ENCODE results near the gene IRAK2. TPM values are rescaled to one million over a fixed set of nuclear protein-coding genes. Genes with fewer than 3 reads are reported as not detected.

Gene IRAK2, protein sequence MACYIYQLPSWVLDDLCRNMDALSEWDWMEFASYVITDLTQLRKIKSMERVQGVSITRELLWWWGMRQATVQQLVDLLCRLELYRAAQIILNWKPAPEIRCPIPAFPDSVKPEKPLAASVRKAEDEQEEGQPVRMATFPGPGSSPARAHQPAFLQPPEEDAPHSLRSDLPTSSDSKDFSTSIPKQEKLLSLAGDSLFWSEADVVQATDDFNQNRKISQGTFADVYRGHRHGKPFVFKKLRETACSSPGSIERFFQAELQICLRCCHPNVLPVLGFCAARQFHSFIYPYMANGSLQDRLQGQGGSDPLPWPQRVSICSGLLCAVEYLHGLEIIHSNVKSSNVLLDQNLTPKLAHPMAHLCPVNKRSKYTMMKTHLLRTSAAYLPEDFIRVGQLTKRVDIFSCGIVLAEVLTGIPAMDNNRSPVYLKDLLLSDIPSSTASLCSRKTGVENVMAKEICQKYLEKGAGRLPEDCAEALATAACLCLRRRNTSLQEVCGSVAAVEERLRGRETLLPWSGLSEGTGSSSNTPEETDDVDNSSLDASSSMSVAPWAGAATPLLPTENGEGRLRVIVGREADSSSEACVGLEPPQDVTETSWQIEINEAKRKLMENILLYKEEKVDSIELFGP
- 1 to 10 TPM; 3.0 TPM for total RNA-seq

- POLR2A ChIA-PET: interaction anchor here (0.6 to 1.4 kb wide), 3 partner anchors 16 to 96 kb away, joined by 3 read pairs; no protein-coding TSS in a partner anchor
- H3K27ac Mint-ChIP-seq: peak within 1 kb of the TSS; percentile 15
- peak; percentile 88 for ATAC-seq
Measured at GRCh38 chr3:10164546-10165393, at the start of gene IRAK2. IRAK2 (plus strand) TSS chr3:10164919; CDS start chr3:10164955, 36 bp downstream.

DNA sequence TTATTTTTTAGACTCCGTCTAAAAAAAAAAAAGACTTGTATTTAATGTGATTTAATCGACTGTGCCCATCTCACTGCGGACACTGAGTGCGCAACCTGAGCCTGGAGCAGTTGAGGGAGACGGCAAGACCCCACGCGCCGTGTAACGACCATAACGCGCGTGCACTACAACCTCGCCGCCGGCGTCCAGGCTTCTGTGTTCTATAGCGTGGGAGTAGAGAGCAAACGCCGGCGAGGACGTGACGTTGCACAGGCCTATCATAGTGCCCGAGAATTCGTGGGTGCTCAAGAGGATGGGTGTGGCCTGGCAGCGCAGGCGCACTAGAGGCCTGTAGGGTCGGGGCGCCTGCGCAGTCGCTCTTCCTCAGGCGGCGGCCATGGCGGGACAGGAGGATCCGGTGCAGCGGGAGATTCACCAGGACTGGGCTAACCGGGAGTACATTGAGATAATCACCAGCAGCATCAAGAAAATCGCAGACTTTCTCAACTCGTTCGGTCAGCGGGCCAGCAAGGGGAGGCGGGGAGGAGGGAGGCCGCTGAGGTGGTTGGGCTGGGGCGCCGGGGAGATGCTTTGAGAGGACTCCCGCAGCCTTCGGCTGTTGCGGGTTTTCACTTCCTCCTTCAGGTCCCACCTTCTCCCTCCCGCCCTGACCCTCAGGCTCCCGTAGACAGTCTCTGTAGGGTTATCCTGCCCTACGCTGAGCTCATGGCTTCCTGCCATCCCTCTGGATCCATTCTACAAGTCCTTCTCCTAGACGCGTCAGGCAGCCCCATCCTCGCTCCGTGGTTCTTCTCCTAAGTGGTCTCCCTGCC is 49.2 kb upstream of the IRAK2 start, which contains the start of gene BRK1:
Gene BRK1 (plus strand): TSS at position 350 of the 812 bp plus-strand sequence. CDS start 27 bp downstream, at position 377.
- peak; percentile 98 for DNase-seq
- POLR2A ChIA-PET: interaction anchor here (0.6 to 1.3 kb wide), 6 partner anchors 10 to 134 kb away, joined by 3 to 5 read pairs (median 4); partner anchors contain the start of gene TATDN2
- CTCF ChIA-PET: interaction anchor here (1.8 to 2.0 kb wide), 2 partner anchors 148 to 207 kb away, joined by 4 to 9 read pairs; no protein-coding TSS in a partner anchor
- no peaks in the 10 kb centered on the region for H3K9me3 Mint-ChIP-seq
- no peak for TF ChIP-seq CTCF (IDR thresholded peaks at IDR 0.05)
- H3K27me3 Mint-ChIP-seq: no peaks in the 10 kb centered on the region
- peaks cover 23% of the 10 kb centered on the region for H3K36me3 Mint-ChIP-seq (ENCODE audit: low read depth)
- peak within 1 kb of the TSS; percentile 97 for H3K4me3 Mint-ChIP-seq
- H3K27ac Mint-ChIP-seq: peak within 1 kb of the TSS; percentile 97
- peak; percentile 97 for ATAC-seq
- H3K4me1 Mint-ChIP-seq (ENCODE audit: low read depth): peaks cover 26% of the 10 kb centered on the region
- intact Hi-C loops (cut with micrococcal nuclease): loop anchor here (1.0 kb wide), 1 partner anchor 110 kb away; no protein-coding TSS in a partner anchor

More at GRCh38 chr3:10164546-10165393, at the start of gene IRAK2:
- peak; percentile 62 for DNase-seq
- peak; percentile 99 for TF ChIP-seq CTCF (IDR thresholded peaks at IDR 0.05)
- H3K4me3 Mint-ChIP-seq: peak within 1 kb of the TSS; percentile 72
- no peaks in the 10 kb centered on the region for H3K27me3 Mint-ChIP-seq
- peaks cover 12% of the 10 kb centered on the region for H3K4me1 Mint-ChIP-seq (ENCODE audit: low read depth)
- peaks cover 10% of the 10 kb centered on the region for H3K36me3 Mint-ChIP-seq (ENCODE audit: low read depth)
- CTCF ChIA-PET: interaction anchor here (1.0 to 3.7 kb wide), 11 partner anchors 9 to 111 kb away, joined by 3 to 16 read pairs (median 5); no protein-coding TSS in a partner anchor
- intact Hi-C loops (cut with micrococcal nuclease): loop anchor here (10.0 kb wide), 1 partner anchor 60 kb away; no protein-coding TSS in a partner anchor
- H3K9me3 Mint-ChIP-seq: peaks cover 12% of the 10 kb centered on the region

DNA sequence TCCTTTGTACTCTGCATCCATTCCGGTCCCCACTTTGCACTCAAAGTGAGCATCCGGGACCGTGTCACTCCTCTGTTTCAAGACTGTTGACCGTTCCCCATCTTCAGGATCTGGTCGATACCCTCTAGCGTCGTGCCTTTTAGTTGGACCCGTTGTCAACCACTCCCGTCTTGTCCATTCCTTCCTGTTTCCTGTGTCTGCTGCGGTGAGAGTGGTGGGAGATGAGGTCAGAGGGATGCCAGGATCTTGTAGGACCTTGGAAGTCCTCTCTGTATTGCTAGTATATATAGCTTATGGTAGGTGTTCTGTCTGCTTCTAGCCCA is 48.6 kb upstream of the IRAK2 start:
- Mint-ChIP-seq H3K4me1 (ENCODE audit: low read depth) (peaks cover 27% of the 10 kb centered on the region), H3K27ac (peak overlapping the region; percentile 97), H3K9me3 (no peaks in the 10 kb centered on the region), H3K27me3 (no peaks in the 10 kb centered on the region), H3K36me3 (ENCODE audit: low read depth) (peaks cover 26% of the 10 kb centered on the region), H3K4me3 (peak overlapping the region; percentile 97)
- intact Hi-C loops (cut with micrococcal nuclease): no loop called here
- peak; percentile 21 for ATAC-seq
- TF ChIP-seq CTCF (IDR thresholded peaks at IDR 0.05): no peak
- ChIA-PET POLR2A (interaction anchor here (0.6 to 1.3 kb wide), 3 partner anchors 40 to 134 kb away, joined by 3 to 5 read pairs (median 4); partner anchors contain the start of gene TATDN2), CTCF (interaction anchor here (1.8 kb wide), 1 partner anchor 147 kb away, joined by 9 read pairs; no protein-coding TSS in a partner anchor)
- no peak for DNase-seq

DNA sequence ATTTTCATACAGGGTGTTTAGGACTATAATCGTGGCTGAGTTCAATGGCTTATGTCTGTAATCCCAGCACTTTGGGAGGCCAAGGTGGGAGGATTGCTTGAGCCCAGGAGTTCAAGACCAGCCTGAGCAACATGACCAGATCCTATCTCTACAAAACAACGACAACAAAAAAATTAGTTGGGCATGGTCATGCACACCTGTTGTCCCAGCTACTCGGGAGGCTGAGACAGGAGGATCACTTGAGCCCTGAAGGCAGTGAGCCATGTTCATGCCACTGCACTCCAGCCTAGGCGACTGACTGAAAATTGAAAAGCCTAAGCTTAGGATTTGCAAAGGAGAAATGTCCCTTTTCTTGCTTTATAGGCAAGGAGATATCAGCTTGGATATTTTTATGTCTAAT is 47.8 kb upstream of the IRAK2 start:
- peak overlapping the region; percentile 97 for H3K27ac Mint-ChIP-seq
- peaks cover 30% of the 10 kb centered on the region for H3K4me1 Mint-ChIP-seq (ENCODE audit: low read depth)
- POLR2A ChIA-PET: interaction anchor here (1.0 to 1.3 kb wide), 2 partner anchors 39 to 122 kb away, joined by 4 to 5 read pairs; no protein-coding TSS in a partner anchor
- CTCF ChIA-PET: interaction anchor here (1.5 to 1.8 kb wide), 2 partner anchors 25 to 146 kb away, joined by 4 to 9 read pairs; partner anchors contain the start of gene VHL
- peaks cover 28% of the 10 kb centered on the region for H3K36me3 Mint-ChIP-seq (ENCODE audit: low read depth)
- peak overlapping the region; percentile 97 for H3K4me3 Mint-ChIP-seq
- no peaks in the 10 kb centered on the region for H3K9me3 Mint-ChIP-seq
- DNase-seq (no peak), ATAC-seq (no peak)
- intact Hi-C loops (cut with micrococcal nuclease): no loop called here
- no peaks in the 10 kb centered on the region for H3K27me3 Mint-ChIP-seq
- no peak for TF ChIP-seq CTCF (IDR thresholded peaks at IDR 0.05)

Data from activated CD8-positive, alpha-beta T cell treated with anti-CD3 and anti-CD28 coated beads for 36 hours (primary cell).